Activated naive CD4-positive, alpha-beta T cell treated with anti-CD3 and anti-CD28 coated beads, Interleukin-2, amount 50 U/mL, for 16 hours (primary cell): ENCODE measurements around the gene PHACTR1.

Source experiments
- DNase-seq: peaks from one replicate; pipeline ENCODE4 v3.0.0-alpha.2; 2020

PHACTR1 gene

GRCh38 chr6:13275435-13275989, 558.9 kb downstream of the PHACTR1 start:
- no peak for DNase-seq

- no peak for DNase-seq
Observed at GRCh38 chr6:13277231-13277630, 560.7 kb downstream of the PHACTR1 start.

- DNase-seq: no peak
Observed at GRCh38 chr6:13278164-13278563, 561.6 kb downstream of the PHACTR1 start.

GRCh38 chr6:13278991-13279390, 562.4 kb downstream of the PHACTR1 start:
- DNase-seq: no peak

- no peak for DNase-seq
Observed at GRCh38 chr6:13280254-13280653, 563.7 kb downstream of the PHACTR1 start.

- DNase-seq: no peak
Observed at GRCh38 chr6:13281686-13282085, 565.1 kb downstream of the PHACTR1 start.

- no peak for DNase-seq
Observed at GRCh38 chr6:13282393-13283069, 566.0 kb downstream of the PHACTR1 start.

GRCh38 chr6:13283331-13283730, 566.8 kb downstream of the PHACTR1 start:
- no peak for DNase-seq

GRCh38 chr6:13284646-13285045, 568.1 kb downstream of the PHACTR1 start:
- no peak for DNase-seq

GRCh38 chr6:13285705-13286104, 569.1 kb downstream of the PHACTR1 start:
- DNase-seq: no peak

GRCh38 chr6:13286181-13286580, 569.6 kb downstream of the PHACTR1 start:
- DNase-seq: no peak

- DNase-seq: no peak
Observed at GRCh38 chr6:13287104-13287503, 570.5 kb downstream of the PHACTR1 start.

- DNase-seq: no peak
Observed at GRCh38 chr6:13288481-13288880, 571.9 kb downstream of the PHACTR1 start.

- no peak for DNase-seq
Observed at GRCh38 chr6:13288969-13289391, 572.4 kb downstream of the PHACTR1 start.

- no peak for DNase-seq
Observed at GRCh38 chr6:13289789-13290318, 573.3 kb downstream of the PHACTR1 start.

- DNase-seq: no peak
Observed at GRCh38 chr6:13290335-13290734, 573.8 kb downstream of the PHACTR1 start.

GRCh38 chr6:13292774-13293173, 576.2 kb downstream of the PHACTR1 start:
- no peak for DNase-seq

GRCh38 chr6:13294499-13295069, 578.0 kb downstream of the PHACTR1 start:
- no peak for DNase-seq

- DNase-seq: no peak
Observed at GRCh38 chr6:13295576-13295975, 579.0 kb downstream of the PHACTR1 start.

GRCh38 chr6:13296536-13296997, 580.0 kb downstream of the PHACTR1 start:
- no peak for DNase-seq

GRCh38 chr6:13297391-13297790, 580.8 kb downstream of the PHACTR1 start:
- no peak for DNase-seq

- DNase-seq: no peak
Observed at GRCh38 chr6:13298446-13298845, 581.9 kb downstream of the PHACTR1 start.

- DNase-seq: no peak
Observed at GRCh38 chr6:13299403-13299821, 582.8 kb downstream of the PHACTR1 start.

- no peak for DNase-seq
Observed at GRCh38 chr6:13299918-13300317, 583.4 kb downstream of the PHACTR1 start.
